Kidney capillary endothelial cell (primary cell): ENCODE results near the gene ERP44.

Source experiments
- DNase-seq: peaks from one replicate; pipeline ENCODE4 v3.0.0-alpha.2; 2018; ENCODE audit warnings: low spot score

The ERP44 gene

DNA sequence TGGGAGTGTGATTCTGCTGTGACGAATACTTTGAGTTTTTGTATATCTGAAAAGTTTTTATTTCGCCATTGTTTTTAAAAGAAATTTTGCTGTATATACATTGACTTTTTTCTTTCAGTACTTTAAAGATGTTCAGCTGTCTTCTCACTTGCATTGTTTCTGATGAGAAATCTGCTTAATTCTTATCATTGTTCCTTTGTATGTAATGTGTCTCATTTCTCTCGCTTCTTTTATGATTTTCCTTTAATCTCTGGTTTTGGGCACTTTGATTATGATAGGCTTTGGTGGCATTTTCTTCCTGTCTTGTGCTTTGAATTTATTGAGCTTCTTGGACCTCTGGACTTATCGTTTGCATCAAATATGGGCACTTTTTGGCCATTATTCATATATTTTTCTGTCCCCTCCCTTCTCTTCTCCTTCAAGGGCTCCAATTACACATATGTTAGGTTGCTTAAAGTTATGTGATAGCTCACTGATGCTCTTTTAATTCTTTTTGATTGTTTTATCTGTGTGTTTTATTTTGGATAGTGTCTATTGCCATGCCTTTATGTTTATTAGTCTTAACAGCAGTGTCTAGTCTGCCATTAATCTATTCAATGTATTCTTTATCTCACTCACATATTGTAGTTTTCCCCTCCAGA lies 161.7 kb downstream of the ERP44 start:
- no peak for DNase-seq

DNA sequence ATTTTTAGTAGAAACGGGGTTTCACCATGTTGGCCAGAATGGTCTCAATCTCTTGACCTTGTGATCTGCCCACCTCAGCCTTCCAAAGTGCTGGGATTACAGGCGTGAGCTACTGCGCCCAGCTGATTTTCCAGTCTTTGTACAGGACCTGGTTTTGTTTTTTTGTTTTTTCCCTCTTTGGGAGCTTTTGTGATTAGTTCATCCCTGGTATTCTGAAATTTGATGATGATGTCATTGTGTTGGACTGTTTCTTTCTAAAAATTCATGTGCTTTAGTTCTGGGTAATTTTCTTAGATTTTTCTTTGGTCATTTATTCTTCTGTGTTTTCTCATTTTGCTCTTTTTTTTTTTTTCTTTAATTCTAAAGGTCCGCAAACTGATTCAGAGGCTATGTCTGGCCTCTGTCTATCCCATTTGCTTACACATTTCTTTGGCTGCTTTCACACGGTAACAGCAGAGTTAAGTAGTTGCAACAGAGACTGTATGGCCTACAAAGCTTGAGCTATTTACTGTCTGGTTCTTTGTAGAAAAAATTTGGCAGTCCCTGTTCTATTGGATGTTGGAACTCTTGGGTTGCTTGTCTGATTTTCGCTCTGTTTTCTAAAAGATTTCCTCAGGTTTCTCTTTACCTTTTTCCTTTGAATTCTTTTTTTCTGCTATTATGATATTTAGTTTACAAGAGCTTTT lies 167.5 kb downstream of the ERP44 start:
- no peak for DNase-seq

DNA sequence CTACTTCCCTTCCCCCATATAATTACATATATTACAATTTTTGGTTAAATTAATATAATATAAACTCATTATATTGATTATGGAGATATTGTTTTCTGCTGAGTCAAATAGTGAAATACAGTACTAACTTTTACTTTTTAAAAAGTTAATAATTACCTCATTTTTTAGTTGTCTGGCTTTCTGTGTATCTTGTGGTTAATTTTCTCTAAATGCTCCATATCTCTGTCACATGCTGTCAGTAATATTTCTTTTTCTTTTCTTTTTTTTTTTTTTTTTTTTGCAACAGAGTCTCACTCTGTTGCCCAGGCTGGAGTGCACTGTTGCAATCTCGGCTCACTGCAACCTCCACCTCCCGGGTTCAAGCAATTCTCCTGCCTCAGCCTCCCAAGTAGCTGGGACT lies 169.1 kb downstream of the ERP44 start:
- no peak for DNase-seq
